NCI-H345 treated with DMSO at 0.1 percent for 48 hours (cell line): ENCODE results near the gene GDF7.
"Not testable (repeated sequence)": the region's sequence is repeated elsewhere in the genome, so short reads cannot be mapped to it uniquely, and the experiment has no call there.

Source experiments
- DNase-seq: peaks from one replicate; lab custom pipeline; 2025; ENCODE audit not compliant: unreplicated experiment; lab: John Stamatoyannopoulos, UW

The GDF7 gene

DNA sequence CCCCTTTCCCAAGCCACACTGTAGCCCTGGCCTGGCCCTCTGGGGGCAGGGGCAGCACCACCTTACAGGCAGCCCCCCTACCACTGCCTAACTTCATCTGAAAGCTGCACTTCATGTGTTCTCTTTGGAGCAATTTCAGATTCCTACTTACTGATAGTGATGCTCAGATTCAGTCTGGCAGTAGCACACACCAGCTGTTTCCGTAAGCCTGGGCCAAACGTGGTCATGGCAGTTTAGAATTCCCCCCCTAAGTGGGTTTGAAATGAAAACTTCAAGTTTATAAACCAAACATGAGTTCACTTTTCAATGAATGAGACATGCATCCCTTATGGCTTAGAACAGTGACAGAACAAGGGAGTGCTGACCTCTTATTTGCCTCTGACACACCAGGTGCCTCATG, 29.4 kb downstream of the GDF7 start:
- no peak for DNase-seq

DNA sequence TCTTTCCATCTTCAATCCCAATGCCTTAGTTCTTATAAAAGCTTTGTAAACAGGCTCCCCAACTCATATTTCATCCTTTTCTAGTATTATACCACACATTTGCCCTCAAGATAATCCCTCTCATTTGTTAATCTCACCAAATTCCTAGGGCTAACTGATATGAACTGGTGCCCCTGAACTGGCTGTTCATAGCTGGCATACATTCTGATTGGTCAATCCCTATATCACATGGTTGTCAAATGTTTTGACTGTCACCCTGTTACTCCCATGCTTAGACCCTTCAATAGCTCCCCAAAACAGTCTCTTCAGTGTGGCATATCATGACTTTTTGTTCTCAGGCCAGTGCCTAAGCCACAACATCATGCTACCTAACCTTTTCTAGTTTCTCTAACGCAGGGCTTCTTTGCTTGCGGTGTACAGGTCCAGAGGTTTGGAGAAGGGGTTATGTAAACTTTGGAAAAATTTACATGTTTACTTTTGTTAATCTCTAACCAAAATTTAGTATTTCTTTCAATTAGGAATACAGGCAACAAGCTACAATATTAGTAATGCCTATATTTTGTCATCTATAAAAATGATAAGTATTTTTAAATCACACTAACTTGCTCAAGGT, 30.5 kb downstream of the GDF7 start:
- no peak for DNase-seq

DNA sequence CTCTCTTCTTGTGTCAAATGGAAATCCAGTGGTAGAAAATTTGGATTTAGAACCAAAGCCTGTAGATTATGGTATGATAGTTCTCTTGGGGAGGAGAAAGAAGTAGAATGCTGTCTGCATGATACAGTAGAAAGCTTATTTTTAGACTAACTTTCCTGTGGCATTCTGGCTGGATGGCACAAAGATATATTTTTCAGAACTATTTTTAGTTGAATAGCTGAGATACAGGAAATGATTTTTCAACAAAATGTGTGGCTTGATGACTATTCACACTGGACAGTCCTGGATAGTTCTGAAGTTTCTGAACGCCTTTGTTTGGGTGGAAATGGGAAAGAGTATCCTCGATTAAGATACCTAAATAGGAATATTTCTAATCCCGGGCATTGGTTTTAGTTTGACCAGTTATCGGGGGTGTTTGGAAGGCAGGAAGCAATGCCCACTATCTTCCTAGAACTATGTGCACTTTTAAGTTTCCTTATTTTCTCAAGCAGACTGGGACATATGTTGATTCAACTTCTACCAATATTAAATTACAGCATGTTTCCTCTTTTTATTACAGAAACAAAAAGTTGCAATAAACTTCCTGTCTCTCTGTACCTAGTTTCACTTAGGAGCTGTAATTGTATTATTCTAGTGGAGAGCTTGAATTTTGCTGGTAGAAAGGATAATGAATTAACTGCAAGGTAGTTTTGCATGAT, 32.1 kb downstream of the GDF7 start:
- DNase-seq = no peak

DNA sequence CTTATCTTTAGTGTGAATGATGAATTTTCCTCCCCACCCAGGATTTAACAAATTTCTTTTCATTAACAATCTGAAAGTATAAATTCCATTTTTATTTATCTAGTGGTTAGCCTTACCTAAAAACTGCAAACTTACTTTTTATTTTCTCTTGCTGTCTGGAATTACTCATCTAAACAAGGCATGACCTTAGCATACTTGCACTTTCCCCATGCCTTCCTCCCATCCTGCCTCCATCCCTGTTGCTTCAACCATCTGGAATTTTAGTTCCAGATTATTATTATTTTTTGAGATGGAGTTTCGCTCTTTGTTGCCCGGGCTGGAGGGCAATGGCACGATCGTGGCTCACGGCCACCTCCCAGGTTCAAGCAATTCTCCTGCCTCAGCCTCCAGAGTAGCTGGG, 35.6 kb downstream of the GDF7 start:
- no peak for DNase-seq

DNA sequence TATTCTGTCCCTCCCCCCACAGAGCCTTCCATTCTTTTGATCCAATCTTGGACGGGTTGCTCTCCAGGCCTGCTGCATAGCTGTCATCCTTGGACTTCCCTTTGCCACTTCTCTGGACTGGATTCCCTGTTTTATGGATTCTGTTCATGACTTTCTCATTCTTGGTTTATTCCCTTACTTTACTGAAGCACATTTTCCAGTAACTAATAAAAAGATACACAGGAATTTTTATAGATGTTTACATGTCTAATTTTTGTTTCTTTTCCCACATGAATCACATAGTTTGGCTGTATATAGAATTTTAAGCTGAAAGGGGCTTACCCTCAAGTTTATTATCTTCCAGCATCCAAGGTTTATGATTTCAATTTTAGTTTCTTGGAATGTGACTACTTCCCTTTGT, 37.9 kb downstream of the GDF7 start:
- no peak for DNase-seq

DNA sequence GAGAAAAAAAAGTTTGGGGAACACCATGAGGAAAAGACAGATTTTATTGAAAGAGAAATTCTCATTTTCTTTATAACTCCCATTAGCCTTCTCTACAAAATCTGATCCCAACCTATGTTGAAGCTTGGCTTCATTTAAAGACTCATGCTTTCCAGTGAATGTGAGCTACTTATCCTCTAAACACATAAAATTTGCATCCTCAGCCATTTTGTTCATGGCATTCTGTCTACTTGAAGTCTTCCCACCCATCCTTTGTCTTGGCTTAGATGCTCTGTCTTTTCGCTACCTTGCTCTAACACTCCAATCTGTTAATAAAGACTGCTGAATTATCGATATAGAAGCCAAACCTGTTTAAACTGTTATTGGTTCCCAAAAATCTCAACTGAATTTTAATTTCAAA, 39.3 kb downstream of the GDF7 start:
- DNase-seq = no peak

DNA sequence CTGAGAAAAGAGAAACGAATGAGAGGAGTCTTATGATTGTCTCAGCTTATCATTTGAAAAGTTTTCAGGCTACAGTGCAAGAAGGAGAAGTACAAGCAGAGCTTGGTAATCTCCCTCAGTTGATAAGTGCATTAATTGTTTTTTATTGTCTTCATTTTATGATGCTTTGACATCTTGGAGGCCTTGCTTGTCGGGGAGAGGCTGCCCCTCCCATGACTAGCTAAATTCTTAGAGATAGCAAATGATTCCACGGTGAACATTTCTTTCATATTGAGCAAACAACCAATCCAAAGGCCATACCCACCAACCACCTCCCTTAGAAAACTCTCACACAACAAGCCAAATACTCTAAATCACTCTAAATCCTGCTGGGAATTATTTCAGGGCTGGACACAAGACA, 39.8 kb downstream of the GDF7 start:
- DNase-seq = no peak

DNA sequence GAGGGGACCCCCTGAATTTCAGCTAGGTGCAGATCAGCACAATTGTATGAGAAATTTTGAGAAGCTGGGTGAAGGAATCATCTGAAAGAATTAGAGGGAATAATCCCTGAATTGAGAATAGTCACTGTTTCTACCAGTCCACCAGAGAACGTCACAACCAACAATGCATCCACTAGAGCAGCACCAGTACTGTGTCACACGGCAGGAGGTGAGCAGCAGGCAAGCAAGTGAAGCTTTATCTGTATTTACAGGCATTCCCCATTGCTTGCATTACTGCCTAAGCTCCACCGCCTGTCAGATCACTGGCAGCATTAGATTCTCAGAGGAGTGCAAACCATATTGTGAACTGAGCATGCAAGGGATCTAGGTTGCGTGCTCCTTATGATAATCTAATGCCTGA, 40.7 kb downstream of the GDF7 start:
- DNase-seq = no peak

DNA sequence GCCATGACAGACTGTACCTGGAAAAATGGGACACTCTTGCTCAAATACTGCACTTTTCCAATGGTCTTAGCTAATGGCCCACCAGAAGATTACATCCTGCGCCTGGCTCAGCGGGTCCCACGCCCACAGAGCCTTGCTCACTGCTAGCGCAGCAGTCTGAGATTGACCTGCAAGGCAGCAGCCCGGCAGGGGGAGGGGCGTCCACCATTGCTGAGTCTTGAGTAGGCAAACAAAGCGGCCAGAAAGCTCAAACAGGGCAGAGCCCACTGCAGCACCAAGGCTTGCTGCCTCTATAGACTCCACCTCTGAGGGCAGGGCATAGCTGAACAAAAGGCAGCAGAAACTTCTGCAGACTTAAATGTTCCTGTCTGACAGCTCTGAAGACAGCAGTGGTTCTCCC, 44.7 kb downstream of the GDF7 start:
- DNase-seq = not testable (repeated sequence)

DNA sequence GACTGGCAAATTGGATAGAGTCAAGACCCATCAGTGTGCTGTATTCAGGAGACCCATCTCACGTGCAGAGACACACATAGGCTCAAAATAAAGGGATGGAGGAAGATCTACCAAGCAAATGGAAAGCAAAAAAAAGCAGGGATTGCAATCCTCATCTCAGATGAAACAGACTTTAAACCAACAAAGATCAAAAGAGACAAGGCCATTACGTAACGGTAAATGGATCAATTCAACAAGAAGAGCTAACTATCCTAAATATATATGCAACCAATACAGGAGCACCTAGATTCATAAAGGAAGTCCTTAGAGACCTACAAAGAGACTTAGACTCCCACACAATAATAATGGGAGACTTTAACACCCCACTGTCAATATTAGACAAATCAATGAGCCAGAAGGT, 46.6 kb downstream of the GDF7 start:
- not testable (repeated sequence) for DNase-seq

DNA sequence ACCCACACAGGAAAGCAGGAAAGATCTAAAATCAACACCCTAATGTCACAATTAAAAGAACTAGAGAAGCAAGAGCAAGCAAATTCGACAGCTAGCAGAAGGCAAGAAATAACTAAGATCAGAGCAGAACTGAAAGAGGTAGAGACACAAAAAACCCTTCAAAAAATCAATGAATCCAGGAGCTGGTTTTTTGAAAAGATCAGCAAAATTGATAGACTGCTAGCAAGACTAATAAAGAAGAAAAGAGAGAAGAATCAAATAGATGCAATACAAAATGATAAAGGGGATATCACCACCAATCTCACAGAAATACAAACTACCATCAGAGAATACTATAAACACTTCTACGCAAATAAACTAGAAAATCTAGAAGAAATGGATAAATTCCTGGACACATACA, 47.5 kb downstream of the GDF7 start:
- not testable (repeated sequence) for DNase-seq

DNA sequence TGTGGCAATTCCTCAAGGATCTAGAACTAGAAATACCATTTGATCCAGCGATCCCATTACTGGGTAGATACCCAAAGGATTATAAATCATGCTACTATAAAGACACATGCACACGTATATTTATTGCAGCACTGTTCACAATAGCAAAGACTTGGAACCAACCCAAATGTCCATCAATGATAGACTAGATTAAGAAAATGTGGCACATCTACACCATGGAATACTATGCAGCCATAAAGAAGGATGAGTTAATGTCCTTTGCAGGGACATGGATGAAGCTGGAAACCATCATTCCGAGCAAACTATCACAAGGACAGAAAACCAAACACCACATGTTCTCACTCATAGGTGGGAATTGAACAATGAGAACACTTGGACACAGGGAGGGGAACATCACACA, 49.2 kb downstream of the GDF7 start:
- DNase-seq = not testable (repeated sequence)

DNA sequence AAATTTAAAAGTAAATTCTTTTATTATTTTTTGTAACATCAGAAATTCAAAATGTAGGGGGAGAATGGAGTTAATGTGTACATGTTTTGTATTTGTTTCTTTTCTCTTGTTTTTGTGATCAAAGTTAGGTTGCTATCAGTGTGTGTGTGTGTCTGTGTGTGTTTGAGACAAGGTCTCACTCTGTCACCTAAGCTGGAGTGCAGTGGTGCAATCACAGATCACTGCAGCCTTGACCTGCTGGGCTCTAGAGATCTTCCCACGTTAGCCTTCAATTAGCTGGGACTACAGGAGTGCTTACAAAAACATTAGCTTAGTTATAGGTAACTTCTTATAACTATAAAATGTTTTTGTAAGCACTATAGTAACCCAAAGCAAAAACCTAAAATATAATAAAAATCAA, 50.7 kb downstream of the GDF7 start:
- DNase-seq = no peak

DNA sequence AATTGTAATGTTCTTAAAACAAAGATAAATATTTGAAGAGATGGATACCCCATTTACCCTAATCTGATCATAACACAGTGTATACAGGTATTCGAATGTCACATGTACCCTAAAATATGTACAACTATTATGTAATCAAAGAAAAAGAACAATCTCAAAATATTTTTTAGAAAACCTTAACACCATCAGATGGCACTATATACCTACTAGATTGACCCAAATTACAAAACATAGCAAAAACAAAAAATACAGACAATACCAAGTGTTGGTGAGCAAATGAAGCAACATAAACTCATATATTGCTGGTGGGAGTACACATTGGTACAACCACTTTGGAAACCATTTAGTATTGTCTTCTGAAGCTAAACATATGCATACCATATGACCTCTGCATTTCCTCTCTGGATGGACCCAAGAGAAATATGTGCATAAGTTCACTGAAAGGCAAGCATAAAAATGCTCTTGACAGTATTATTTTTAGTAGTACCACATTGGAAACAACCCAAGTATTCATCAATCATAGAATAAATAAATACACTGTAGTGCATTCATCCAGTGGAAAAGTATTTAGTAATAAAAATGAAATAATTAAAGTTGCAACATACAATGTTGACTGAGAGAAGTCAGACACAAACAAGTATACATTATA, 55.8 kb downstream of the GDF7 start:
- DNase-seq = no peak

DNA sequence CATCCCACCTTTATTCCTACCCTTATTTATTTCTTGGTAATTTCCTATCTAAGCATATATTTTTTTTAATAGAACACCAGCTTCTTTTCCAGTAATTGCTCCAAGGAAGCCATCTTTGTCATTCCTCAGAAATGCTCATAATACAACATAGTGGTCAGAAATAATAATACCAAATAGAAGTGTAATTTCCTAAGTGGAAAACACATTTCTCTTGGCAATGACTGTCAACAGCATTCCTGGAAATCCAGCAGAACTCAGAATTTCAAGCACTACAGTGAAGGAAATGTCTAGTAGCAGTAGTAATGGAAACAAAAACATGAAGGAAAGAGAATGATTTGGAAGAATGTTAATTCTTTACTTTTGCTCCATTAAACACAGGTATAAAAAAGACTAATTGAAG, 56.6 kb downstream of the GDF7 start:
- no peak for DNase-seq

DNA sequence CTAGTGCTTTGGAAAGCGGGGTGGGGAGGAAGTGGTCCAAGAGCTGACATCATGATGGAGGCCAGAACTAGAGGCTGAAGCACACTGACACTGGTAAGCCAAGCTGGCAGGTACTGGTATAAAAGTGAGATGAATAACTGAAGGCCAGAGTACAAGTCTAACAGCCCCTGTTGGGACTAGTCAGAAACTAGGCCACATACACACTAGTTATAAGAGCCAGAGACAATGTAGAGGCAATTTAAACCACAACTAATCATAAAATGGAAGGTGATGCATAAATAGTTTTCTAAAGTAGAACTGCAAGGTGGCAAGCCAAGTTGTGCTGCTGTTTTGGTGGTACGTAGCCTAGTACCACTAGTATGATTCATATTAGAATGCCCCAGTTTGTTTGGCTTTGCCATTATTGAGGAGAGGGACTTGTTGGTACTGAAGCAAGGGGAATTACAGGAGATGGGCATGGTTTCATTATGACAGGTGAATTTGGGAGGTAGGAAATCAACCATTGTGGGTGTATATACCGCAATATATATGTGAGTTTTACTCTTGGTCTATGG, 57.6 kb downstream of the GDF7 start:
- no peak for DNase-seq

DNA sequence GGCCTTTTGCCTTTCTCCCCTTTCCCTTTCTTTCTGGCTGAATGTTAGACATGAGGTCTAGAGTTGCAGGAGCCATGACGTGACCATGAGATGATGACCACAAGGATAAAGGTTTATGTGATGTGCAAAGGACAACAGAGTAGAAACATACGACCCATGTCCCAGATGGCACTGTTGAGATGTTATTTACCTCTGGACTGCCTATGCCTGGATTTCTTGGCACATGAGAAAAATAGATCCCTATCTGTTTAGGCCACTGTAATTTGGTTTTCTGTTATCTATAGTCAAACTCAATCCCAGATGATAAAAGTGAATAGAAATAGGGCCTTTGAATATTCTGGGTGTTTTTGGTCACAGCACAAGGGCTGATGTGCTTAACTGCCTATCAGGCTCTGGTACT, 58.8 kb downstream of the GDF7 start:
- no peak for DNase-seq

DNA sequence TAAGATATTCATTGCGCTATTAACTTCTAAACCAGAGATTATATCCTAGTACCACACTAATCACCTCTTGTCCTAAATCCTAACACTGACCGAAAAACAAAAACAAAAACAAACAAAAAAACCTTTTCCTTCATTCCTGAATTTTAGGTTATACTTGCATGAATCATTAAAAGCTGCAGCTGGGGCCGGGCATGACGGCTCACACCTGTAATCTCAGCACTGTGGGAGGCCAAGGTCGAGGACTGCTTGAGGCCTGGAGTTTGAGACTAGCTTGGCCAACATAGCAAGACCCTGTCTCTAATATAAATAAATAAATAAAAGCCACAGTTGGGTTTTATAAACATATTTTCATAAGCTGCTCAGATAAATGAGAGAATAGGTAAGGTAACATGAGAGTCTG, 60.0 kb downstream of the GDF7 start:
- DNase-seq = no peak

DNA sequence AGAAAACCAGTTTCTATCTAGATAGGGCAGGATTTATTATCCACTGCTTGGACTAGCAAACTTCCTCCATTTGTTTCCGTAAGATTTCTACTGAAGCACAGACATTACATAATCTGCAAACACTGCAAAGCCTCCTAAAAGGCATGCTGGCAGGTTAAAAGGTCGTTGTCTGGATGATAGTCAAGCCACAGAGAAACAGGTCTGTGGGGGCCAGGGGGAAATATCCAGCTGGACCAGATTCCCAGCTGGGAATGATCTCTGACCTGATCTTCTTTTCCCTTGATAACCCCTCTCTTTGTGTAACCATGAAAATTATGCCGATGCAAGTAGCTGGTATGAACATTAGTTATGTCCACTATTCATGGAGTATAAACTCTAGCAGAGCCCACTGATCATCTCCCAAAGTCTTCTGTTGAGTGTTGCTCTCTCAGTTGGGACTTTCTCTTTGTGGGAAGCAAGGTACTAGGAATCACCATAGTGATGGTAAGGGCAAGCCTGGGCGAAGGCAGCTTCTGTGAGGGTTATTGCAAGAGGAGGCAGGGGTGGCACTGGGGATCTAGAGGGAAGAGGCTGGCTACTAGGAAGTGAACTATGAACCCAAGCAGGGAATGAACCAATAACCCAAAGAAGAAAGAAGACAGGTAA, 61.3 kb downstream of the GDF7 start:
- DNase-seq = no peak
